H1 (cell line): ENCODE measurements around the gene NID2. TPM values are rescaled to one million over a fixed set of nuclear protein-coding genes. Genes with fewer than 3 reads are reported as not detected.

Source experiments
- ATF2 ChIP-seq: IDR thresholded peaks from 2 replicates; pipeline ENCODE4 v1.6.1; 2012; ENCODE audit warnings: low read length, inconsistent platforms
- CHD2 ChIP-seq: IDR thresholded peaks from 2 replicates; pipeline ENCODE4 v1.6.1; 2012; ENCODE audit warnings: low read length, improper control_type of control experiment
- KDM4A ChIP-seq: IDR thresholded peaks from one replicate; pipeline ENCODE4 v1.7.1; 2012; ENCODE audit warnings: low read depth, mild to moderate bottlenecking, moderate library complexity, low read length, inconsistent platforms; ENCODE audit not compliant: severe bottlenecking
- NRF1 ChIP-seq: IDR thresholded peaks from 2 replicates; pipeline ENCODE4 v1.6.1; 2011; ENCODE audit warnings: mild to moderate bottlenecking, low read depth, low read length, improper control_type of control experiment
- POU5F1 ChIP-seq: IDR thresholded peaks from 2 replicates; pipeline ENCODE4 v1.6.1; 2011; ENCODE audit warnings: low read depth, mild to moderate bottlenecking, low read length, moderate library complexity
- TAF7 ChIP-seq: optimal IDR thresholded peaks from 2 replicates; pipeline ENCODE3; 2011; ENCODE audit warnings: low read depth, mild to moderate bottlenecking, inconsistent platforms, low read length, moderate library complexity, borderline replicate concordance
- polyA plus RNA-seq, 7 experiments: library from polyadenylated mRNA; depleted of rRNA in 3 of 7; stranded (reverse) in 5 of 7; unstranded in 2 of 7; fragments of >200 nt in 5 of 7; fragments of 200-250 nt in 2 of 7; gene quantifications; 1 replicate in 5 of 7; 2 replicates in 1 of 7; 4 replicates in 1 of 7; pipeline versions ENCODE4 v1.2.1 to v1.2.3, GENCODE V29; 2011 to 2013; ENCODE audit warnings: missing spikeins in 2 of 7, mixed read lengths in 2 of 7
- total RNA-seq: library from RNA; stranded (reverse); fragmentation: NEBNext Ultra II Directional; extraction: Animal tissue kit (Norgen Biotek cat#: 25700); gene quantifications from 2 replicates; pipeline ENCODE4 v1.2.1, GENCODE V29; 2021

NID2 gene
- total and polyA plus RNA-seq, 2 of the 8 experiments (the other 6 are each of a cell fraction or from before 2014, with no cell fraction given), result 6.1 to 12.6 TPM

- TF ChIP-seq ATF2 (no peak), POU5F1 (no peak), CHD2 (no peak), KDM4A (no peak), NRF1 (no peak), TAF7 (no peak)
- TF ChIP-seq, all 59 proteins: peak for 3
These were observed 54.8 kb downstream of the NID2 start (continued) for GRCh38 chr14:52013984-52014600.
